Loucy (cell line): Measurements from ENCODE around the gene DEPDC5.

Source experiments
- CTCF ChIP-seq: fragments of 200-600 bp; sonication (generic); conservative IDR thresholded peaks from 2 replicates; pipeline ENCODE4 v1.5.1; 2014; ENCODE audit warnings: mild to moderate bottlenecking, antibody characterized with exemption, low read length
- EZH2phosphoT487 ChIP-seq: fragments of 200-600 bp; IDR thresholded peaks from 2 replicates; pipeline ENCODE4 v1.6.1; 2018; ENCODE audit warnings: antibody characterized with exemption, mild to moderate bottlenecking, moderate library complexity, borderline replicate concordance

- TF ChIP-seq CTCF (no peak), EZH2phosphoT487 (no peak)
Measured at GRCh38 chr22:31926969-31927368, 173.2 kb downstream of the DEPDC5 start.
